PC-3 (cell line): ENCODE data around the gene CHURC1. TPM values are rescaled to one million over a fixed set of nuclear protein-coding genes. Genes with fewer than 3 reads are reported as not detected.

ENCODE experiments used
- ATAC-seq: fragments of 200-7000 bp; cut with Tn5 transposase; 2 replicates; pipeline ENCODE4 v1.9.1; 2020; ENCODE audit warnings: mild to moderate bottlenecking, moderate library complexity
- BruUV-seq: library from RNA; stranded (reverse); fragments of 400-500 nt; replicated peaks from 2 replicates; lab custom pipeline; 2021; lab: Mats Ljungman, UMichigan
- CTCF ChIA-PET: fragments of 300-600 bp; sonication (Branson Sonifier 250); formaldehyde crosslinking; loops from one replicate; lab custom pipeline; 2022; ENCODE audit warnings: antibody characterized with exemption; lab: Charles Lee
- POLR2A ChIA-PET: fragments of 300-600 bp; sonication (Branson Sonifier 250); formaldehyde crosslinking; loops from one replicate; lab custom pipeline; 2022; ENCODE audit warnings: antibody characterized with exemption; ENCODE audit not compliant: unreplicated experiment; lab: Charles Lee
- DNase-seq: peaks from one replicate; pipeline ENCODE4 v3.0.0-alpha.2; 2015
- H2AFZ ChIP-seq: fragments of 300-600 bp; sonication (generic); 2 replicates; pipeline ENCODE4 v1.6.0; 2016; ENCODE audit warnings: antibody characterized with exemption, low read length
- H3F3A ChIP-seq: fragments of 300-600 bp; sonication (generic); one replicate; pipeline ENCODE4 v1.6.0; 2017; ENCODE audit warnings: antibody characterized with exemption, low read length, control low read depth, mild to moderate bottlenecking; ENCODE audit not compliant: unreplicated experiment
- H3K27ac ChIP-seq: fragments of 300-600 bp; sonication (generic); 2 replicates; pipeline ENCODE4 v1.5.1; 2016; ENCODE audit warnings: mild to moderate bottlenecking, low read length
- H3K27me3 ChIP-seq: fragments of 300-600 bp; sonication (generic); 2 replicates; pipeline ENCODE4 v1.6.1; 2016; ENCODE audit warnings: low read length, mixed read lengths
- H3K36me3 ChIP-seq: fragments of 300-600 bp; sonication (generic); 2 replicates; pipeline ENCODE4 v1.6.1; 2016; ENCODE audit warnings: low read depth, mixed run types, low read length, mixed read lengths
- H3K4me1 ChIP-seq: fragments of 300-600 bp; sonication (generic); 2 replicates; pipeline ENCODE4 v1.5.1; 2016; ENCODE audit warnings: low read length; ENCODE audit not compliant: insufficient read depth
- H3K4me2 ChIP-seq: fragments of 300-600 bp; sonication (generic); 2 replicates; pipeline ENCODE4 v1.6.0; 2016; ENCODE audit warnings: low read length
- H3K4me3 ChIP-seq: fragments of 300-600 bp; sonication (generic); 2 replicates; pipeline ENCODE4 v1.5.1; 2016; ENCODE audit warnings: mild to moderate bottlenecking, low read length, mixed read lengths
- H3K79me2 ChIP-seq: fragments of 300-600 bp; sonication (generic); 2 replicates; pipeline ENCODE4 v1.6.1; 2017; ENCODE audit warnings: low read length, mixed read lengths
- H3K9ac ChIP-seq: fragments of 300-600 bp; sonication (generic); 2 replicates; pipeline ENCODE4 v1.6.0; 2016; ENCODE audit warnings: mild to moderate bottlenecking, low read length
- H3K9me2 ChIP-seq: fragments of 300-600 bp; sonication (generic); replicated peaks from 2 replicates; pipeline ENCODE4 v1.6.1; 2016; ENCODE audit warnings: mixed run types, low read length, mixed read lengths
- H3K9me3 ChIP-seq: fragments of 300-600 bp; sonication (generic); 2 replicates; pipeline ENCODE4 v1.6.1; 2016; ENCODE audit warnings: low read length, mixed read lengths
- H4K20me1 ChIP-seq: fragments of 300-600 bp; sonication (generic); 2 replicates; pipeline ENCODE4 v1.6.1; 2016; ENCODE audit warnings: low read length, mixed read lengths
- CTCF ChIP-seq: fragments of 300-600 bp; sonication (generic); conservative IDR thresholded peaks from 2 replicates; pipeline ENCODE4 v1.5.1; 2017; ENCODE audit warnings: antibody characterized with exemption, low read depth, mild to moderate bottlenecking, low read length
- EZH2 ChIP-seq: fragments of 300-600 bp; sonication (generic); IDR thresholded peaks from one replicate; pipeline ENCODE4 v1.6.1; 2017; ENCODE audit warnings: antibody characterized with exemption, mild to moderate bottlenecking, low read length; ENCODE audit not compliant: unreplicated experiment
- EZH2phosphoT487 ChIP-seq: fragments of 300-600 bp; sonication (generic); IDR thresholded peaks from 2 replicates; pipeline ENCODE4 v1.6.1; 2018; ENCODE audit warnings: mild to moderate bottlenecking, antibody characterized with exemption, low read length, borderline replicate concordance
- intact Hi-C: fragments of 100-400 bp; cut with micrococcal nuclease; formaldehyde crosslinking; loops from 2 replicates; pipeline ENCODE4 v1.9.0; 2023
- total RNA-seq: library from RNA; depleted of rRNA; stranded (reverse); fragments of >200 nt; gene quantifications from 2 replicates; pipeline ENCODE4 v1.2.3, GENCODE V29; 2014

The CHURC1 gene
- total RNA-seq, 1 experiment from 2014 or later: 50.3 TPM

- Histone ChIP-seq H3K79me2 (no peaks in the 10 kb centered on the region), H2AFZ (peak overlapping the region; percentile 93), H3K4me1 (peaks cover 8% of the 10 kb centered on the region; the same call in 1 of the 2 replicates), H3F3A (no peaks in the 10 kb centered on the region), H4K20me1 (no peaks in the 10 kb centered on the region), H3K9me2 (no peaks in the 10 kb centered on the region), H3K4me3 (peak overlapping the region; percentile 69), H3K36me3 (no peaks in the 10 kb centered on the region), H3K4me2 (peak overlapping the region; percentile 85), H3K9me3 (no peaks in the 10 kb centered on the region), H3K27ac (no peak overlapping the region), H3K9ac (no peak overlapping the region), H3K27me3 (peaks cover 62% of the 10 kb centered on the region)
- ChIA-PET CTCF (interaction anchor here (0.5 to 2.0 kb wide), 3 partner anchors 46 to 56 kb away, joined by 4 to 9 read pairs (median 5); no protein-coding TSS in a partner anchor), POLR2A (no interaction called here)
- no peak; the same call in 1 of the 2 replicates for ATAC-seq
- no TSS peak for BruUV-seq
- TF ChIP-seq EZH2 (no peak), CTCF (no peak), EZH2phosphoT487 (no peak)
- DNase-seq: no peak
- intact Hi-C loops: no loop called here
These were observed 35.2 kb upstream of the CHURC1 start for GRCh38 chr14:64878837-64879634.

- Histone ChIP-seq H3K27ac (no peak within 1 kb of the TSS), H3K4me2 (peak within 1 kb of the TSS; percentile 85), H3K4me1 (peaks cover 8% of the 10 kb centered on the region; the same call in 1 of the 2 replicates), H3K9ac (peak within 1 kb of the TSS; percentile 25; the same call in 1 of the 2 replicates), H3K36me3 (no peaks in the 10 kb centered on the region), H3K79me2 (no peaks in the 10 kb centered on the region), H2AFZ (peak within 1 kb of the TSS; percentile 93), H3K27me3 (peaks cover 58% of the 10 kb centered on the region), H3K9me2 (no peaks in the 10 kb centered on the region), H3K9me3 (no peaks in the 10 kb centered on the region), H3K4me3 (peak within 1 kb of the TSS; percentile 69), H3F3A (no peaks in the 10 kb centered on the region), H4K20me1 (no peaks in the 10 kb centered on the region)
- TF ChIP-seq CTCF (no peak), EZH2 (no peak), EZH2phosphoT487 (no peak)
- DNase-seq: peak; percentile 44
- CTCF ChIA-PET: interaction anchor here (0.6 to 1.0 kb wide), 4 partner anchors 31 to 370 kb away, joined by 3 to 6 read pairs (median 4); no protein-coding TSS in a partner anchor
- peak; percentile 60 for ATAC-seq
- intact Hi-C loops: no loop called here
- POLR2A ChIA-PET: no interaction called here
- BruUV-seq: no TSS peak
These were observed 34.5 kb upstream of the CHURC1 start, which contains the start of gene SPTB for GRCh38 chr14:64879635-64880220. SPTB (minus strand) TSS chr14:64879907; CDS start chr14:64823094, 56,813 bp downstream.
